C4-2B (cell line): Measurements from ENCODE around the gene NINL.

Experiments
- H3K27ac ChIP-seq: fragments of 450-650 bp; 2 replicates; pipeline ENCODE4 v1.5.1; 2017
- ZFX ChIP-seq: fragments of 450-650 bp; IDR thresholded peaks from 2 replicates; pipeline ENCODE4 v1.6.1; 2017
- TF ChIP-seq, protein P1 (sequence below): fragments of 450-650 bp; conservative IDR thresholded peaks from 2 replicates; pipeline ENCODE4 v1.5.1; 2017; ENCODE audit warnings: mild to moderate bottlenecking

Gene NINL

DNA sequence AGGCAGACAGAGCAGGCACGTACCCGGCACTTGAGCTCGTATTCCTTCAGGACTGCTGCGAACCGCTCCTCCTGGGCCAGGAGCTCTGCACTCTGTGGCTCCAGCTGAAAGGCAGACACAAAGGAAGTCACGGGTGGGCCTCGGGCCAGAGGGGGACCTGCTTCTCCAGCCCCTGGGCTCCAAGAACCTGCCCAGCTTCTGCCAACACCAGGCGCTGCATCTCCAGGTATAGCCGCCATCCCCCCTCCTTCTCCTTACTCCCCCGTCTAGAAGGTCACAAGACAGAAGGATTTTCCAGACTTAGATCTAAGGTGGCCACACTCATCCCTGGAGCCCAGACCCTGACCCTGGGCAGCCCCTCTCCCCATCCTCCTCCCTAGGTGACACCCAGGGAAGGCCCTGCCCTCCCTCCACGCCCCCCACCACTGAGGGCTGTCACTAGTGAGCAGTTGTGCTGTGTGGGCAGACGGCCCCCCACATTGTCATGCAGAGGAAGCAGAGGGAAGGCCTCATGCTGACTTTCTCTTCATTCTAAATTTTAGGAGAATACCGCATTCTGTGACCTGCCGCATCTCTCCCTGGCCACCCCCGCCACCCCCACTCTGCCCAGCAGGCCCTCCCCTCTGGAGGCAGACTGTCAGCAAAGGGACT, 96.0 kb downstream of the NINL start:
- no peak overlapping the region for H3K27ac ChIP-seq
- TF ChIP-seq, protein P1, sequence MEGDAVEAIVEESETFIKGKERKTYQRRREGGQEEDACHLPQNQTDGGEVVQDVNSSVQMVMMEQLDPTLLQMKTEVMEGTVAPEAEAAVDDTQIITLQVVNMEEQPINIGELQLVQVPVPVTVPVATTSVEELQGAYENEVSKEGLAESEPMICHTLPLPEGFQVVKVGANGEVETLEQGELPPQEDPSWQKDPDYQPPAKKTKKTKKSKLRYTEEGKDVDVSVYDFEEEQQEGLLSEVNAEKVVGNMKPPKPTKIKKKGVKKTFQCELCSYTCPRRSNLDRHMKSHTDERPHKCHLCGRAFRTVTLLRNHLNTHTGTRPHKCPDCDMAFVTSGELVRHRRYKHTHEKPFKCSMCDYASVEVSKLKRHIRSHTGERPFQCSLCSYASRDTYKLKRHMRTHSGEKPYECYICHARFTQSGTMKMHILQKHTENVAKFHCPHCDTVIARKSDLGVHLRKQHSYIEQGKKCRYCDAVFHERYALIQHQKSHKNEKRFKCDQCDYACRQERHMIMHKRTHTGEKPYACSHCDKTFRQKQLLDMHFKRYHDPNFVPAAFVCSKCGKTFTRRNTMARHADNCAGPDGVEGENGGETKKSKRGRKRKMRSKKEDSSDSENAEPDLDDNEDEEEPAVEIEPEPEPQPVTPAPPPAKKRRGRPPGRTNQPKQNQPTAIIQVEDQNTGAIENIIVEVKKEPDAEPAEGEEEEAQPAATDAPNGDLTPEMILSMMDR, result no peak
- no peak for TF ChIP-seq ZFX

GRCh38 chr20:25487975-25488374, 97.4 kb downstream of the NINL start:
- no peak for TF ChIP-seq ZFX
- TF ChIP-seq, protein P1, result no peak
- H3K27ac ChIP-seq, result no peak overlapping the region

GRCh38 chr20:25487306-25487705, 98.0 kb downstream of the NINL start:
- no peak overlapping the region for H3K27ac ChIP-seq
- TF ChIP-seq, protein P1, result no peak
- TF ChIP-seq ZFX, result no peak

GRCh38 chr20:25486377-25486776, 99.0 kb downstream of the NINL start:
- TF ChIP-seq, protein P1, result no peak
- TF ChIP-seq ZFX, result no peak
- H3K27ac ChIP-seq, result no peak overlapping the region

GRCh38 chr20:25485872-25486271, 99.5 kb downstream of the NINL start:
- no peak for TF ChIP-seq ZFX
- TF ChIP-seq, protein P1, result no peak
- no peak overlapping the region for H3K27ac ChIP-seq

- TF ChIP-seq, protein P1, result no peak
- no peak for TF ChIP-seq ZFX
- no peak overlapping the region for H3K27ac ChIP-seq
Measured at GRCh38 chr20:25484911-25485511, 100.3 kb downstream of the NINL start.

- TF ChIP-seq, protein P1, result no peak; the same call in 1 of the 2 replicates
- TF ChIP-seq ZFX, result no peak
Measured at GRCh38 chr20:25484224-25484846, 101.0 kb downstream of the NINL start.

More at GRCh38 chr20:25484224-25484846, 101.0 kb downstream of the NINL start:
- no peak overlapping the region for H3K27ac ChIP-seq
